ENCODE results near the gene ZKSCAN8.

ZKSCAN8 gene

GRCh38 chr6:28207510-28208110 is 65.9 kb downstream of the ZKSCAN8 start:
- Histone ChIP-seq H3K27ac (ENCODE audit: low read depth, low read length) (no peak overlapping the region), H3K27me3 (ENCODE audit: control insufficient read depth, low read length) (peaks cover 2% of the 10 kb centered on the region), H3K9me3 (ENCODE audit: control insufficient read depth, insufficient read depth, low read length) (peaks cover 14% of the 10 kb centered on the region; the same call in 1 of the 2 replicates), H4K20me1 (ENCODE audit: control insufficient read depth, insufficient read depth, low read depth, low read length) (no peaks in the 10 kb centered on the region), H3K79me2 (ENCODE audit: control insufficient read depth, low read length) (no peaks in the 10 kb centered on the region), H3K4me1 (ENCODE audit: control insufficient read depth, low read length) (peaks cover 38% of the 10 kb centered on the region), H3K36me3 (ENCODE audit: control insufficient read depth, low read length) (0 out of 2 replicates have a peak, but pooled peaks cover 3% of the 10 kb centered on the region), H3K4me2 (ENCODE audit: low read length) (no peak overlapping the region), H3K9me2 (replicated peaks; ENCODE audit: control insufficient read depth, low read length) (no peaks in the 10 kb centered on the region), H3K4me3 (ENCODE audit: low read length) (no peak overlapping the region), H3F3A (ENCODE audit: control insufficient read depth, insufficient read depth) (no peaks in the 10 kb centered on the region)
- no peak for TF ChIP-seq CTCF (IDR thresholded peaks at IDR 0.05; ENCODE audit: low read depth, low read length, poor library complexity, severe bottlenecking)
- no peak for TF ChIP-seq EZH2phosphoT487 (IDR thresholded peaks at IDR 0.05; ENCODE audit: borderline replicate concordance, low read length)

- Histone ChIP-seq H3K4me1 (ENCODE audit: control insufficient read depth, low read length) (peaks cover 38% of the 10 kb centered on the region), H3K4me3 (ENCODE audit: low read length) (no peak overlapping the region), H3K27ac (ENCODE audit: low read depth, low read length) (no peak overlapping the region), H3K4me2 (ENCODE audit: low read length) (no peak overlapping the region), H3K36me3 (ENCODE audit: control insufficient read depth, low read length) (0 out of 2 replicates have a peak, but pooled peaks cover 2% of the 10 kb centered on the region), H3K79me2 (ENCODE audit: control insufficient read depth, low read length) (no peaks in the 10 kb centered on the region), H3K9me2 (replicated peaks; ENCODE audit: control insufficient read depth, low read length) (no peaks in the 10 kb centered on the region), H4K20me1 (ENCODE audit: control insufficient read depth, insufficient read depth, low read depth, low read length) (no peaks in the 10 kb centered on the region), H3K27me3 (ENCODE audit: control insufficient read depth, low read length) (peaks cover 6% of the 10 kb centered on the region), H3F3A (ENCODE audit: control insufficient read depth, insufficient read depth) (no peaks in the 10 kb centered on the region), H3K9me3 (ENCODE audit: control insufficient read depth, insufficient read depth, low read length) (peaks cover 13% of the 10 kb centered on the region; the same call in 1 of the 2 replicates)
- no peak for TF ChIP-seq EZH2phosphoT487 (IDR thresholded peaks at IDR 0.05; ENCODE audit: borderline replicate concordance, low read length)
- no peak for TF ChIP-seq CTCF (IDR thresholded peaks at IDR 0.05; ENCODE audit: low read depth, low read length, poor library complexity, severe bottlenecking)
Observed at GRCh38 chr6:28208111-28208659, 66.5 kb downstream of the ZKSCAN8 start.

All from DOHH2 (cell line).